ENCODE measurements around the gene HPS4.

DNA sequence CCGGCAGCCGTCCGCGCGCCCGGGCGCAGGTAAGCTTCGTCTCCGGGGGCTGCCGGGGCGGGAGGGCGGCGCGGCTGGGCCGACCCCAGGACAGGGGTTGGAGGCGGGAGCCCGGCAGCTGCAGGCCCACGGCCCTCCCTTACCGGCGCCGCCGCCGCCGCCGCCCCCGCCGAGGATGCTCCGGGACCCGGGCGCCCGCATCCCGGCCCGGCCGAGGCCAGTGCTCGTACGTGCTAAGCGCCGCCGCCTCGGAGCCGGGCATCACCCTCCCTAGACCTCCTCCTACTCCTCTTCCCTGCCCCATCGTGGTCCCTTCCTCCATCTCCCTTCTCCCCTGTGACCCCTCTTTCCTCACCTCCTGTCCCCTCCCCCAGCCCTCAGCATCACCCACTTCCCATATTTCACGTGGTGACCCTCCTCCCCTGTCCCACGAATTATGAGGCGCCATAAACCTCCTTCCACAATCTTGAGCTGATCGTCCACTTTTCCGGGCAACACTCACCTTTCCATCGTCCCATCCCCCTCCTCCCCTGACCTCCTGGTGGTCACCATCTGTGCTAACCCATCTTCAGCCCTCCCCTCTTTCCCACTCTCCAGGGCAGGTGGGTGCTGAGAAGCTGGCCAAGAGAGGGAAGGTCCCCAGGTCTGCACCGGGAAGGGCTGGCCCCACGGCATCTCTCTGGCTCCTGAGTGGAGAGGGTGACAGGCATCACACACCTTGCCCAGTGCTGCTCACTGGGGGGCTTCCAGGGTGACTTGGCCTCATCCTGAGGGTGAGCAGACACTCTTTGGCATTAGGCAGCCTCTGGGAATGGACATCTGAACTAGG is 53.9 kb downstream of the HPS4 start:
- no peak for TF ChIP-seq POLR2A (IDR thresholded peaks at IDR 0.05)
- TF ChIP-seq, protein P1, sequence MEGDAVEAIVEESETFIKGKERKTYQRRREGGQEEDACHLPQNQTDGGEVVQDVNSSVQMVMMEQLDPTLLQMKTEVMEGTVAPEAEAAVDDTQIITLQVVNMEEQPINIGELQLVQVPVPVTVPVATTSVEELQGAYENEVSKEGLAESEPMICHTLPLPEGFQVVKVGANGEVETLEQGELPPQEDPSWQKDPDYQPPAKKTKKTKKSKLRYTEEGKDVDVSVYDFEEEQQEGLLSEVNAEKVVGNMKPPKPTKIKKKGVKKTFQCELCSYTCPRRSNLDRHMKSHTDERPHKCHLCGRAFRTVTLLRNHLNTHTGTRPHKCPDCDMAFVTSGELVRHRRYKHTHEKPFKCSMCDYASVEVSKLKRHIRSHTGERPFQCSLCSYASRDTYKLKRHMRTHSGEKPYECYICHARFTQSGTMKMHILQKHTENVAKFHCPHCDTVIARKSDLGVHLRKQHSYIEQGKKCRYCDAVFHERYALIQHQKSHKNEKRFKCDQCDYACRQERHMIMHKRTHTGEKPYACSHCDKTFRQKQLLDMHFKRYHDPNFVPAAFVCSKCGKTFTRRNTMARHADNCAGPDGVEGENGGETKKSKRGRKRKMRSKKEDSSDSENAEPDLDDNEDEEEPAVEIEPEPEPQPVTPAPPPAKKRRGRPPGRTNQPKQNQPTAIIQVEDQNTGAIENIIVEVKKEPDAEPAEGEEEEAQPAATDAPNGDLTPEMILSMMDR (IDR thresholded peaks at IDR 0.05): no peak

Data from Peyer's patch (tissue), 4 donors.